NCI-H128 (cell line): ENCODE results near the gene CRX.
"Not testable (repeated sequence)": the region's sequence is repeated elsewhere in the genome, so short reads cannot be mapped to it uniquely, and the experiment has no call there.

Experiments
- DNase-seq: peaks from one replicate; lab custom pipeline; 2025; ENCODE audit not compliant: unreplicated experiment; lab: John Stamatoyannopoulos, UW

Gene CRX

GRCh38 chr19:47803148-47803547 lies 18.6 kb upstream of the CRX start:
- DNase-seq = not testable (repeated sequence)

- DNase-seq = not testable (repeated sequence)
Measured at GRCh38 chr19:47803671-47804070, 18.1 kb upstream of the CRX start.

DNA sequence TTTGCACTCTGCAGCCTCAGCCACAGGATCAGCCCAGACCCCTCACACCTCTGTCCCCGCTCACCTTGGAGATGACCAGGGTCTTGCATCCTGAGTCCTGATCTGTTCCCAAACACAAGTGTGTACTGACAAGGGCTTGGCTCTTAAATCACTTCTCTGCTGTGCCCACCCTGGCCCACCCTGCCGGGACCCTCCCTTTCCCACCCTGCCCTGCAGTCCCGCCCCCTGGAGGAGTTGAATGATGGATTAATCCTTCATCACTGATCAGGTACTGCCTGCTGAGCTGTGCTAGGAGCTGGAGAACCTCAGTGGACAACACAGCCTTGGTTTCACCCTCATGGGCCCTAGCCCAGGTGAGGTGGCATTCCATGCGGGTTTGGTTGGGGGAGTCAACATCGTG lies 17.3 kb upstream of the CRX start, which contains the start of gene TPRX1:
Gene TPRX1, minus strand, starts transcription at position 101 of the 400 bp plus-strand sequence. Its CDS starts 12 bp downstream, at position 89.
- not testable (repeated sequence) for DNase-seq

GRCh38 chr19:47805313-47805712 lies 16.4 kb upstream of the CRX start:
- DNase-seq = no peak

DNA sequence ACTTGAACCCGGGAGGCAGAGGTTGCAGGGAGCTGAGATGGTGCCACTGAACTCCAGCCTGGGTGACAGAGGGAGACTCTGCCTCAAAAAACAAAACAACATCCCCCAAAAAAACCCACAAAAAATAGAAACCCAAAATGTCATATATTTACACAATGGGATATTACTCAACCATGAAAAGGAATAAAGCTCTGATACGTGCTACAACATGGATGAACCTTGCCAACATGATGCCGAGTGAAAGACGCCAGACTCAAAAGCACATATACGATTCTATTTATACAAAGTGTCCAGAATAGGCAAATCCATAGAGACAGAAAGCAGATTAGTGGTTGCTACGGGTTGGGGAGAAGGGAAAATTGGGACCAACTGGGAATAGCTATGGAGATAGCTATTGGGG lies 15.3 kb upstream of the CRX start:
- DNase-seq = no peak

- DNase-seq = peak; percentile 29
Measured at GRCh38 chr19:47813304-47813994, 8.3 kb upstream of the CRX start.

GRCh38 chr19:47813995-47814328 lies 7.8 kb upstream of the CRX start:
- no peak for DNase-seq

DNA sequence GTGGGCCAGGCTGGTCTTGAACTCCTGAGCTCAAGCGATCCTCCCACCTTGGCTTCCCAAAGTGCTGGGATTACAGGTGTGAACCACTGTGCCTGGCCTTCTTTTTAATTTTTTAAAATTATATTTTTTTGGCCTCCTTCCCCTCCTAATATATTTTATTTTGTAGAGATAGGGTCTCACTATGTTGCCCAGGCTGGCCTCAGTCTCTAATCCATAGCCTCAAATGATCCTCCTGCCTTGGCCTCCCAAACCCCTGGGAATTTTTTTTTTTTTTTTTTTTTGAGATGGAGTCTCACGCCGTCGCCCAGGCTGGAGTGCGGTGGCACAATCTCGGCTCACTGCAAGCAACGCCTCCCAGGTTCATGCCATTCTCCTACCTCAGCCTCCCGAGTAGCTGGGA lies 5.5 kb upstream of the CRX start:
- DNase-seq = not testable (repeated sequence)

DNA sequence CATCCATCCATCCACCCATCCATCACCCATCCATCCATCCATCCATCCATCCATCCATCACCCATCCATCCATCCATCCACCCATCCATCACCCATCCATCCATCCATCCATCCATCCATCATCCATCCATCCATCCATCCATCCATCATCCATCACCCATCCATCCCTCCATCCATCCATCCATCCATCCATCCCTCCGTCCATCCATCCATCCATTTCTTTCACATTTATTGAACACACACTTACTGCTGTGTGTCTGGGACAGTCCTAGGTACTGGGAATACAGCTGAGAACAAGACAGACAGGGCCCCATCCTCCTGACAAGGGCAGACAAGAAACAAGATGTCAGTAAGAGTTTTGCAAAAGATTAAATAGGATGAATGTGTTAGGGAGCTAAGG lies 3.5 kb upstream of the CRX start:
- DNase-seq = not testable (repeated sequence)

DNA sequence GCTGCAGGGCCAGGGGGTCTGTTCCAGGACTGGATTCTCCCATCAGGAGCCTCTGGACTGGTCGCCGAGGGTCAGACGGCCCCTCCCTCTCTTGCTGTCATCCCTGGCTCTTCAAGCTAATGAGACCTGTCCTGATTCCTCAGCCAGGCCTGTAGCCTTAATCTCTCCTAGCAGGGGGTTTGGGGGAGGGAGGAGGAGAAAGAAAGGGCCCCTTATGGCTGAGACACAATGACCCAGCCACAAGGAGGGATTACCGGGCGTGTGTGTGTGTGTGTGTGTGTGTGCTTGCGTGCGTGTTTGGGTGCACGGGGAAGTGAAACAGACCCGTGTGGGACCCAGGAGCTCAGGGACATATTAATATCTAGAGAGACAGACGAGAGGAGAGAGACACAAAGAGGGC lies 1.9 kb upstream of the CRX start:
- DNase-seq = no peak

DNA sequence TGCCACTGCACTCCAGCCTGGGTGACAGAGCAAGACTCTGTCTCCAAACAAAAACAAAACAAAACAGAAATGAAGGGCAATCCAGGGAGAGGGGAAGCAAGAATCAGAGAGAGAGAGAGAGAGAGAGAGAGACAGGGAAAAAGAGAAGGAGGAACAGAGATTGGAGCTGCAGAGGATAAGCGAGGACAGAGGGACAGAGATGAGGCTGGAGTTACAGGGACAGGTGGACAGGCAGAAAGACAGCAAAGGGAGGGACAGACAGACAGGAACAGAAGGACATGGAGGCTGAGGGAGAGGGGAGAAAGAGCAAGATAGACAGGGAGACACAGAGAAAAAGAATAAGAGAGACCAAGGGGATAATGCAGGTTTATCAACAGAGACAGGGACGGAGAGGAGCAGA lies 1.3 kb upstream of the CRX start:
- DNase-seq = no peak

DNA sequence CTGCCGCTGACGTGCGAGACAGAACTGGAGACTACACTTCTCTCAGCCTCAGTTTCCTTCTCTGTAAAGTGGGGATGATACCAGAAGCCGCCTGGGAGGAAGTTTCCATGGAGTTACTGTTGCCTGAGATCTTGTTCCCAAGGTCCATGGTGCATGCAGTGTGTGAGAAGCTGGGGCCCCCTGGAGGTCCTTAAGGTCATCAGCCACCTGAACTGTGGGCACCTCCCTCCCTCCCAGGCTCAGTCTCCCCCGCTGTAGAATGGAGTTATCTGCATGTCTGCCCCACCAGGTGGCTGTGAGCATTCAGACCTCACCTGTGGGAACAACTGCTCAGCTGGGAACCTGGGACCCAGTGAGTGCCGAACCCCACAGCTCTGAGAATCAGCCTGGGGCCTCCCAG lies 2.7 kb downstream of the CRX start:
- no peak for DNase-seq

- DNase-seq = no peak
Measured at GRCh38 chr19:47826800-47827199, 5.1 kb downstream of the CRX start.

DNA sequence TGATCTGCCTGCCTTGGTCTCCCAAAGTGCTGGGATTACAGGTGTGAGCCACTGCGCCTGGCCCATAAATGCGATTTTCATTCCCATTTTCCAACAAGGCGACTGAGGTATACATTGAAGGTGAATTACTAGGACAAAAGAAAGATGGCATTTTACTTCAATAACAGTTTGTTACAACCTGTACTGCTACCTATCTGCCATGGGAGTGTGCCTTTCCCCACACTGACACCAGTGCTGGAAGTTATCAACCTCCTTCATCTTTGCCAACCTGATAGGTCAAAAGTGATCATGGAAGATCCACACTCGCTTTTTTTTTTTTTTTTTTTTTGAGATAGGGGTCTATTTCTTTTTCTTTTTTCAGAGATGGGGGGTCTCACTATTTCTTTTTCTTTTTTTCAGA lies 11.0 kb downstream of the CRX start:
- DNase-seq = no peak

- DNase-seq = no peak
Measured at GRCh38 chr19:47836038-47836437, 14.3 kb downstream of the CRX start.

DNA sequence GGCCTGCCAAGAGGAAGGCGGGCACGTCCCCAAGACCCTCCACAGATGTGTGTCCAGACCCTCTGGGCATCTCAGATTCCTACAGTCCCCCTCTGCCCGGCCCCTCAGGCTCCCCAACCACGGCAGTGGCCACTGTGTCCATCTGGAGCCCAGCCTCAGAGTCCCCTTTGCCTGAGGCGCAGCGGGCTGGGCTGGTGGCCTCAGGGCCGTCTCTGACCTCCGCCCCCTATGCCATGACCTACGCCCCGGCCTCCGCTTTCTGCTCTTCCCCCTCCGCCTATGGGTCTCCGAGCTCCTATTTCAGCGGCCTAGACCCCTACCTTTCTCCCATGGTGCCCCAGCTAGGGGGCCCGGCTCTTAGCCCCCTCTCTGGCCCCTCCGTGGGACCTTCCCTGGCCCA lies 17.7 kb downstream of the CRX start:
- no peak for DNase-seq

DNA sequence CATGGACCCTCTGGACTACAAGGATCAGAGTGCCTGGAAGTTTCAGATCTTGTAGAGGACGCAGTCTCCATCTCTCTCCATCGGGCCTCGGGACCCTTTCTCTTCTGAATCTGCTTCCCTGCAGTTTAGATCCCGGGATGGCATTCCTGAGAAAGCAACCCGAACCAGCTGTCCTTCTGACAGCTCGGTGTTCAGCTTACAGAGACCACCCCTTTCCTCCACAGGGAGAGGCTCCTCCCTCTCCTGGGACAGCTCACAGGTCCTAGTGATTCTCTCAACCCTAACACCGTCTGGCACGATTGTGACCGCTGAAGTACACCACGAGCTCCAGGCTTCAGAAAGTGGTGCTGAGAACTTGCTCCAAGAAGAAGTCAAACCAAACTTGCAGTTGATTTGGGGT lies 18.2 kb downstream of the CRX start:
- no peak for DNase-seq

- no peak for DNase-seq
Measured at GRCh38 chr19:47842941-47843340, 21.2 kb downstream of the CRX start.

DNA sequence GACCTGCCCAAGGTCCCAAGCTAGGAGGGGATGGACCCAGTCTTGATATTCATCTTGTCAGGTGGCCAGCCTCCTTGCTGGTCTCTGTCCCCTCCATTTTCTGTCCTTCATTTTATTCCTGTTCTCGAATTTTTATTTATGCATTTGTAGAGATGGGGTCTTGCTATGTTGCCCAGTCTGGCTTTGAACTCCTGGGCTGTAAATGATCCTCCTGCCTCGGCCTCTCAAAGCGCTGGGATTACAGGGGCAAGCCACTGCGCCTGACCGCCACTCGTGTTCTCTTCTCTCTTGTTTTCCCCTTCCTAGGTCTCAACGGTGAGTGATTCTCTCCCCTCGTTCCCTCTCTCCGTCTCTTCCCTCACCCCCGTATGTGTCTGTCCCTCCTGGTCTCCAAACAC lies 26.7 kb downstream of the CRX start:
- DNase-seq = no peak

DNA sequence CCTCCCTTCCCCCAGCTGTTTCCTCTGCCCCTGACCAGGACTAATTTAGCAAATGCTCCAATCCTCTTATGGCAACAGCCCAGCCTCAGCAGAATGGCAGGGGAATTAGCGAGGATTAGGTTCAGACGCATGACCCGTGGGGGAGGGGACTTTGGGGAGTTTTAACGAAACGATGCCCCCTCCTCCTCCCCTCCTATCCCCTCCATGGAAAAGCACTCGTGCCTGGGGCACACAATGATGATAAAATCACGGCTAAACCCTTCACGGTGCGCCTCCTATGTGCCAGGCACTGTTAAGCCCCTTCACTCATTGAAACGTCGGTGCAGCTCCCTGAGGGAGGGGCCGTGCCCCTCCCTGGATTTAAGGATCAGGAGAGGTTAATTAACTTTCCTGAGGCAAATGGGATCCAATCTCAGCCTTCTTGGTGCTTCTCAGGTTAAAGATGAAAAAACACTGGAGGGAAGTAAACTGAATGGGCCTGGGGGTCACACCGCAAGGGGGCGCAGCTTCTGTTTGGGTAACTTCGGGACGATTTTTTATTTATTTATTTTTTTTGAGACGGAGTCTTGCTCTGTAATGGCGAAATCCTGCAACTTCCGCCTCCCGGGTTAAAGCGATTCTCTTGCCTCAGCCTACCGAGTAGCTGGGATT lies 27.2 kb downstream of the CRX start:
- no peak for DNase-seq

- DNase-seq = no peak
Measured at GRCh38 chr19:47853003-47853402, 31.3 kb downstream of the CRX start.

DNA sequence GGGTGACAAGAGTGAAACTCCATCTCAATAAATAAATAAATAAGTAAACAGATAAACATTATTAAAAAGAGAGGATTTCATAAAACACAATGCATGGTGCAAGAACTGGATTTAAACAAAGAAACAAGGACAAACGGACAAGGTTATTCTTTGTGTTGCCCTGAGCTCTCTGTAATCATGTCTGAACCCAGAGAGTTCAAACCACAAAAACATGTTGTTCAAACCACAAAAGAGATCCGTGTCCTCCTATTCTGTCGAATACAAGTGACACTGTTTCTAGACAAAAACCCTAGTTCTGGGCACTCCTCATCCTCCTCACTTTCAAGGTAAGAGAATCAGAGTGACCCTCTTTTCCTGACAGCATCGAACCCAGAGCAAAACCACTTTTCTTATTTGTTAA lies 32.7 kb downstream of the CRX start:
- DNase-seq = no peak

GRCh38 chr19:47858231-47858630 lies 36.5 kb downstream of the CRX start:
- DNase-seq = not testable (repeated sequence)
